Hematopoietic multipotent progenitor cell treated with erythropoietin and hydrocortisone succinate and interleukin-3 and kit ligand, for 8 days (in vitro differentiated cells): ENCODE data around the gene BAK1.
"Not testable (repeated sequence)": the region's sequence is repeated elsewhere in the genome, so short reads cannot be mapped to it uniquely, and the experiment has no call there.

ENCODE experiments used
- DNase-seq: peaks from one replicate; pipeline ENCODE4 v3.0.0-alpha.2; 2015

The BAK1 gene

DNA sequence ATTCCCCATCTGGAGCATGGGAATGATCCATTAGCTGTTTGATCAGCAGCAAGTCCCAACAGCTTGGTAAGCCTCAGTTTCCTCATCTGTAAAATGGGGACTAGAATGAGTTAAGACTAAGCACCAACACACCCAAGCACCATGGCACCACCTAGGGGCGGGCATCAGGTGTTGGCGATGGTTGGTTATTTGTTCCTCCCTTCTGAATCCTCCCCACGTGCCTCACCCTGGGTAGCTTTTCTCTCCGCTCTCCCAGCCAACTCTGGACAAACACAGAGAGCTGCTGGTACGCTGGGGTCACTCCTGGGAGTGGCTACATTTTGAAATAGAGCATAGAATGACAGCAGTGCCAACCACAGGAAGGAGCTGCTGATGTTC, 27.7 kb upstream of the BAK1 start:
- DNase-seq = peak; percentile 48

DNA sequence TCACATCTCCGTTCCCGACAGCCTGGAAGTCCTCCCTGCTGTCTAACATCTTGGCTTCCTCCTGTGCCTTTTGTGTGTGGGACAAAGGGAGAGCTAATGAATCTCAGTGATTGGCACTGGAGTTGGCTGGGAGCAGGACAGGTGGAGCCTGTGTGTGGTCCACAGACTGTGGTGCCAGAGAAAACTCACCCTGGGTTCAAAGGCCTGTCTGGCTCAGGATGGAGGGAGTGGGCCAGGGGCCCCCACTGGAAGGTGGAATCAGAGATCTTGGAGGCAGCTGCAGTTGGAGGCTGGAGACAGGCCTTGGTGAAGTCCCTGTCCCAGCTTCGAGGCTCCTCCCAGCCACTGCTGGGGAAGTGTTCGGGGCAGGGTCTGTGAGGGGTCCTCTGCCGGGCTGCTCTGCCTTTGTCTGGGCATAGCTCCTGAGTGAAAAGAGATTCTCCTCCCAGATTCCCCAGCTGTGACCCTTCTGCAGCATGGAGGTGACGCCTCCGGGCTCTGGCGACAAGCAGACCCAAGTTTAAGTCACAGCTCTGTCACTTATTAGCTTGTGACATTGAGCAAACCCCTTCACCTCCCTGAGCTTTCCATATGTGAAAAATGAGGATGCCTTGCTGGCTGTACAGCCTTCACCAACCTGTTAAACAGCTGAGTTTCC, 27.2 kb upstream of the BAK1 start:
- no peak for DNase-seq

DNA sequence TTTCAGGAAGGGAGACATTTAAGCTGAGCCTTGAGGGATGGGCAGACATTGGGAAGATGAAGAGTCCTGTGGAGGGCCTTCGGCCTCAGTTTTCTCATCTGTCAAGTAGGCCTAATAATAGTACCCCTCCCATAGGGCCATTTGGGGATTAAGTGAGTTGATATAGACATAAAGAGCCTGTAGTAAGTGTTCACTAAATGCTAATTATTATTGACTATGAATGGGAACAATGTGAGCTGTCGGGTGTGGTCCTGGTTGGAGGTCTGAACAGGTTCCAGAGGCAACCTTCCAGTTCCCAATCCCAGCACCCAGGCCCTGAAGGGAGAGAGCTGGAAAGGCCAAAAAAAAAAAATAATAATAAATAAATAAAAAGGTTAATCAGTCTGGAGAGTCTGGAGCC, 26.6 kb upstream of the BAK1 start:
- no peak for DNase-seq

DNA sequence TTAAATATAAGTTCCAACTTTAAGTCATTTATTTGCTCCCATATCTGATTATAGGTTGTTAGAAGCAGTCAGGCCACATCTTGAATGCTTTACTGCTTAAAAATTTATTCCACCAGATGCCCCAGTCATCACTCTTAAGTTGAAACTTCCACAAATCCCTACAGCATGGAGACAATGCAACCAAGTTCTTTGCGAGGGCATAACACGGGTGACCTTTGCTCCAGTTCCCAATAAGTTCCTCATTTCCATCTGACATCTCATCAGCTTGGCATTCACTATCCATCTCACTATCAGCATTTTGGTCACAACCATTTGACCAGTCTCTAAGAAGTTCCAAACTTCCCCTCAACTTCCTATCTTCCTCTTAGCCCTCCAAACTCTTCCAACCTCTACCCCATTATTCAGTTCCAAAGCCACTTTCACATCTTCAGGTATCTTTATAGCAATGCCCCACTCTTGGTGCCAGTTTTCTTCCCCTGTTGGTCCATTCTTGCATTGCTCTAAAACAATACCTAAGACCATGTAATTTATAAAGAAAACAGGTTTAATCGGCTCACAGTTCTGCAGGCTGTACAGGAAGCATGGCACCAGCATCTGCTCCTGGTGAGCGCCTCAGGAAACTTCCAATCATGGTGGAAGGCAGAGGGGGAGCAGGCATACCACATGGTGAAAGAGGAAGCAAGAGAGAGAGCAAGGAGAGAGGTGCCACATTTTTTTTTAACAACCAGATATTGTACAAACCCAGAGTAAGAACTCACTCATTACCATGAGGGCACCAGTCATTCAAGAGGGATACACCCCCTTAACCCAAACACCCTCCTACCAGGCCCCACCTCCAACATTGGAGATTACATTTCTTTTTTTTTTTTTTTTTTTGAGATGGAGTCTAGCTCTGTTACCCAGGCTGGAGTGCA, 25.1 kb upstream of the BAK1 start:
- no peak for DNase-seq

DNA sequence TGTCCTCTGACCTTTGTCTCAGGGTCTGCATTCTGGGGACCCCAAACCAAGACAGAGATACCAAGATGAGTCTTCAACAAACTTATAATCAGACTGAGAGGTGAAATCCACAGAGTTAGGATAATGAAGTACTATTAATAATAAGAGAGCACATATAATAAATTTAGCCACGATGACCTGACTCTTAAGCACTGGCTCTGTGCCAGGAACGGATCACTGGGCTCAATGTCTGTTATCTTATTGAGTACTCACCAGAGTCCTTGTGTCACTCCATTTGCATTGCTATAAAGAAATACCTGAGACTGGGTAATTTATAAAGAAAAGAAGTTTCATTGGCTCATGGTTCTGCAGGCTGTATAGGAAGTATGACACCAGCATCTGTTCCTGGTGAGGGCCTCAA, 22.1 kb upstream of the BAK1 start:
- peak; percentile 65 for DNase-seq

DNA sequence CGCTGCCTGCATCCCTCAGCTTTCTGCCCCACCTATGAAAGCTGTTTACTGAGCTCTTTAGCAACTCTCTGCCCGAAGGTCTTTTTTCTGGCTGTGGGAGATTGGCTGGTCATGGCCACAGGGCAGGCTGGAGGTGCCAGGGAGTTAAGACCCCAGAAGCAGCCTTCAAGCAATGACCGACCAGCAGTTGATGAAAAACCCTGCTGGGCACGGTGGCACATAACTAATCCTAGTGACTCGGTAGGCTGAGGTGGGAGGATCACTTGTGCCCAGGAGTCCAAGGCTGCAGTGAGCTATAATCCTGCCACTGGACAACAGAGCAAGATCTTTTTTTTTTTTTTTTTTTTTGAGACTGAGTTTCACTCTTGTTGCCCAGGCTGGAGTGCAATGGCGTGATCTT, 20.7 kb upstream of the BAK1 start:
- no peak for DNase-seq

DNA sequence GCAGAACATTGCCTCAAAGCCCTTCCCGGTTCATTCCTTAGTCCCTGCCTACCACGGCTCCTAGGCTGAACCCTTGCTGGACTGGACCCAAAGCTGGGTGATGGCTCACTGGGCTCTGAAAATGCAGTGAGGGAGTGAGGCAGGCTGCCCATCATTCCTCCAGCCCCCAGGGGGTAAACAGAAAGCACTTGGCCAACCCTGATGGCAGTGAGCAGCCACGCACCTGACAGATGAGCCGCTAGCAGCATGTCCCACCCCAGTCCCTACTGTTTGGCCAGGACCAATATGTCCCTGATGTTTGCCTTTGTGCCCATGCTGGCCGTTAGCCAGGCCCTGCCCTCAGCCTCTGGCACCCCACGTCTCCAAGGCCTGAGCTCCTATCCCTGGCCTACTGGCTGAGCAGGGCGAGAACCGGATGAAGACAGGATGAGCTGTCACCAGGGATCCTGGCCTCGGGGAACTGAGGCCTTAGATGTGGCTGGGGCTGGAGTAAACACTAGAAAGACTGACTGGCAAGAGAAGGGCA, 19.4 kb upstream of the BAK1 start:
- no peak for DNase-seq

DNA sequence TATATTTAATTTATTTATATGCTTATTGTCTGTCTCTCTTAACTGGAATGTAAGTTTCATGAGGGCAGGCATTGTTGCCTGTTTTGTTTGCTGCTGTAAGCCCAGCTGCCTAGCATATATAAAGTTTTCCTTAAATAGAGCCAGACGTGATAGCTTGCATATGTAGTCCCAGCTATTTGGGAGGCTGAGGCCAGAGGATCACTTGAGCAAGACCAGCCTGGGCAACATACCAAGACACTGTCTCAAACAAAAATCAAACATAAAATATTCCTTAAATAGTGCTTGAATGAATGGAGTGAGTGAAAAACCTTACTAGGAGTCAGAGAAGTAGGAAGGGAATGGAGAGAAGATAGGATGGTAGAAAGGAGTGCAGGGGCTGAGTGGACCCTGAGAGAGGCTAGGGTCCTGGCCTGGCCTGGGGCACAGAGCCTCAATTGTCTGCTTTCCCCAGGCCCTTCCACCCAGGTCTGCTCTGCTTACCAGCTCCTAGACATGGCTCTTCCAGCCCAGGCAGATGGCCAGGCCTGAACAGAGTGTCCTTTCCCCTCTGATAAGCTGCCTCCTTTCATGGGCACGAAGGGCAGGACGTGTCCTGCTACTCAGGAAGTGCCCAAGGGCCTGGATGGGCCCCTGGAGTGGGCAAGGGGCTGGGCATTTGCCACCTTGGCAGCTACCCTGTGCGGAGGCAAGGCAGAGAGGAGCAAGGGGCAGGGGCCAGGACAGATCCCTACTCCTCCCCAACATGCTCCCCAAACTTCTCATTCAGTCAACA, 17.7 kb upstream of the BAK1 start:
- no peak for DNase-seq

DNA sequence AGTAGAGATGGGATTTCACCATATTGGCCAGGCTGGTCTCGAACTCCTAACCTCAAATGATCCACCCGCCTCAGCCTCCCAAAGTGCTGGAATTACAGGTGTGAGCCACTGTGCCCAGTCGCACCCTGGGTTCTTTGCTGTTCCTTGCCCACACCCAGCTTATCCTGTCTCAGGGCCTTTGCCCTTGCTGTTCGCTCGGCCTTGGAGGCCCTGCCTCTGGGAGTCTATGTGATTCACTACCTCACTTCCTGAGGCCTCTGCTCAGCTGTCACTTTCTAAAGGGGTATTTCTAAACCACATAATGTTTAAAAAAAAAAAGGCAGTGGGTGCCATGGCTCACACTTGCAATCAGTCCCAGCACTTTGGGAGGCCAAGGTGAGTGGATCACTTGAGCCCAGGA, 16.8 kb upstream of the BAK1 start:
- DNase-seq = not testable (repeated sequence)

DNA sequence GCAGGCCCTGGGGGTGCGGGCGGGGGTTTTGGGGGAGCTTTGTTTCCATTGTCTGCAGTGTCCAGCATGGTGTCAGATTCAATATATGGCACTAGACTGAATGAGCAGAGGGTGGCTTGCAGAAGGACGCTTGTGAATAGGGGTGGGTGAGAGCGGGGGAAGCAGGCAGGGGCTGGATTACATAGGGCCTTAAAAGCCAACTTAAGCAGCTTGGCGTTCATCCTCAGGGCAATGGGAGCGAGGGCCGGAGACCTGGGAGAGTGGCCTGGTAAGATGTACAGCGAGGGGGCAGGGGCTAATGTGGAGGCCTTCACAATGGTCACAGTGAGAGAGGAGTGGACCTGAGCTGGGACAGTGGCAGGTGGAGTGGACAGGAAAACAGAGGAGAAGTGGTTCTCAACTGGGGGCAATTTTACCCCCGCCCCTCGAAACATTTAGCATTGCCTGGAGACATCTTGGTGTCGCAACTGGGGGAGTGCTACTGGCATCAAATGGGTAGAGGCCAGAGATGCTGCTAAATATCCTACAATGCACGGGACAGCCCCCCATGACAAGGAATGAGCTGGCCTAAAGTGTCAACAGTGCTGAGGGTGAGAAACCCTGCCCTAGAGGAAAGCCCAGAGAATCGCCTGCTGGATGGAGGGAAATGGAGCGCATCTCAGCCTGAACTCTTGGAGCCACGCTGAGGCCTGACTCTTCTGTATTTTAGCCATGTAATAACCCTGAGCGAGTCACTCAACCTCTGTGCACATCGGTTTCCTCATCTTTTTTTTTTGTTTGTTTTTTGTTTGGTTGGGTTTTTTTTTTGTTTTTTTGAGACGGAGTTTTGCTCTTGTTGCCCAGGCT, 15.1 kb upstream of the BAK1 start:
- no peak for DNase-seq

DNA sequence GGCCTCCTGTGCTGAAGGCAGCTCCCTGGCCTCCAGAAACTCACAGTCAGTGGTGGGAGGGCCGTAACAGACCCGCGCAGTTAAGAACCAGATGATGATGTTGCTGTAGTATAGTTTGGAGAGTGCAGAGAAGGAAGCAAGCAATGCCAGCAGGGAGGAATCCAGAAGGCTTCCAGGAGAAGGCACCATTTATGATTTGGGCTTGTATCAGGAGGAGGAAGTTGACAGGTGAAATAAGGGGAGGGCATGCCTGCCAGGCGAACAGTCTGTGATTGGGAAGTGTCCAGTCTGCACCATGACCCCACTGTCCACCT, 13.3 kb upstream of the BAK1 start:
- no peak for DNase-seq

DNA sequence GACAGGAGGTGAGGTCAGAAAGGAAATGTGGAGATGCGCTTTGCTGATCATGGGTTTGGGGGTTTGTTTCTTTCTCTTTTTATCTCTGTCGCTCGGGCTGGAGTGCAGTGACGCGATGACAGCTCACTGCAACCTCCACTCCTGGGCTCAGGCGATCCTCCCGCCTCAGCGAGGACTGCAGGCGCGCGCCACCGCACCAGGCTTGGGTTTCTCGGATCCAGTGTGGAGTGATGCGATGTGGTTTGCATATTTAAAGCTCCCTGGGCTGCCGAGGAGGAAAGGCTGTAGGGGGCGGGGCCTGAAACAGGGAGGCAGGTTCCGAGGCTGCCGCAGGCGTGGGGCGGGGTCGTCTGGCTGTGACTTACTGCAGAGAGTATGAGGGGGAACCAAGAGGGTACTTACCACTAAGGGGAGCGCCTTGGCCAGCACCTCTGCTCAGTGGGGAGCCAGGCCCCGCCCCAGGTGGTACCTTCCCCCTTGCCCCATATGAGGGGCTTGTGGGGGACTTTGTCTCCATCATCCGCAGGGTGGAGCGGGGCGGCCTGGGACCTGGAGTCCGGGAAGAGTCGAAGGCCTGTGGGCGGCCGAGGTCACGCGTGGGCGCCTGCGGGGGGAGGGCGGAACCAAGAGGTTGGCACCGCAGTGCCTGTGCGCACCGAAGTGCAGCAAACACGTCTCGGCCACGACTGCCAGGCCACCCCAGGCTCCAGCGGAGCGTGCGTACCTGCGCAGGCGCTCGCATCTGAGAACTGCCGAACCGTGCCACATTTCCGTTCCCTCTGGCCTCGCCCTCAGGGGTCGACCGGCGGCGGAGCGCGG, 12.7 kb upstream of the BAK1 start:
- DNase-seq = no peak

DNA sequence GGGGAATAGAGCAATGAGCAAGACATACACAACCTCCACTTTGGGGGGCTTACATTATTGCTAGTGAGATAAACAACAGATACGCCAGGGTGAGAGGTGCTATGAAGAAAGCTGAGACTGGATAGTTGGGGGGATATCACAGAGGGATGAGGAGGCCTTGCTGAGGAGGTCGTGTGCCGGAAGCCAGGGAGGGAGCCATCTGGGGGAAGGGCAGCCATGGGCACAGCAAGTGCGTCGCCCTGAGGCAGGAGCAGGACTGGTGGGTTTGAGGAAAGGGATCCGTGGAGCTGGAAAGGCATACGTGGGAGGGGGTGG, 12.2 kb upstream of the BAK1 start:
- DNase-seq = no peak

DNA sequence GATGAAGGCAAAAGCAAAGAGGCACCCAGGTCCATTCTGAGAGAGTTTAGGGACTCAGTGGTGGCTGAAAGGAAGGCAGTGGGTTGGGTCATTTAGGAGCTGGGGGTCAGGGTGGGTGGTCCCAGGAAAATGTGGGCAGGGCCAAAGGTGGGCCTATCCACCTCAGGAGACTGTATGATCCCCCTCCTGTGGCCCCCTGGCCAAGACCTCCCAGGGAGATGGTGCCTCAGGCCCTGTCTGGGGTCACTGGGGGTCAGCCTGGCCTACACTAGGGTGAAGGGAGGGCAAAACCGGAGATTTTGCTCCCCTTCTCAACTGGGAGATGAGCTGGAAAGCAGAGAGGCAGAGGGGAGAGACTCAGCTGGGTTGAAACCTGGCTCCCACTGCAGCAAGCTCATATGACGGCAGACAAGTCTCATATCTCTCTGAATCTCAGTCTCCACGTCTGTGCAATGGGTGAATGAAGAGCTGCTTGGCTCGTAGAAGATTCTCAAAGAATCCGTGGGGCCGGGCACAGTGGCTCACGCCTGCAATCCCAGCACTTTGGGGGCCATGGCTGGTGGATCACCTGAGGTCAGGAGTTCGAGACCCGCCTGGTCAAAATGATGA, 11.5 kb upstream of the BAK1 start:
- DNase-seq = no peak

DNA sequence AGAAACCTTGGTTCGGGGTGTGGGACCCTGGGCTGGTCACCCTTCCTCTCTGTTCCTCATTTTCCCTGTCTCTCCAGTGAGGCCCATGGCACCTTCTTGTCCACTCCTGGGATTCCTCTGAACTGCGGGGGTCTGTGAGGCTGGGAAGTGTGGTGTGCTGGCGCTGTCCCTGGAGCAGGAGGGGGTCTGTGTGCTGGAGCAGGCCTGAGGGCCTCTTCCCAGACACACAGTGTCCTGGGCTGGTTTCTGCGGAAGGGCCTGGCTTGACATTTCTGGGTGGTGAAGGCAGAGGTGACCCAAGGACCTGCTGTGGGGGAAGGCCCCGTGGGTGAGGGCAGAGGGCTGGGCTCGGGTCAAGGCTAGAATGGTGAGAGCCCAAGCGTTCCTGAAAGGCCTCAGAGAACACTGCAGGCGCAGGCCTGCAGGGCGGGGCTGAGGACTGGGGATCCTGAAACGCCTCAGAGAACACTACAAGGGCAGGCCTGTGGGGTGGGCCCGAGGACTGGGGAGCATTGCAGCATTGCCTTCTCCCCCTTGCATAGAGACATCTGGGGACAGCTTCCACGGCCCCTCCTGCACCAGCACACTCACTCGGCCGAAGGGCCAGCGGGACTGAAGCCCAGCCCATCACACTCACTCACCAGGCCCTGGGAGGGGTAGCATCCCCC, 10.6 kb upstream of the BAK1 start:
- no peak for DNase-seq

DNA sequence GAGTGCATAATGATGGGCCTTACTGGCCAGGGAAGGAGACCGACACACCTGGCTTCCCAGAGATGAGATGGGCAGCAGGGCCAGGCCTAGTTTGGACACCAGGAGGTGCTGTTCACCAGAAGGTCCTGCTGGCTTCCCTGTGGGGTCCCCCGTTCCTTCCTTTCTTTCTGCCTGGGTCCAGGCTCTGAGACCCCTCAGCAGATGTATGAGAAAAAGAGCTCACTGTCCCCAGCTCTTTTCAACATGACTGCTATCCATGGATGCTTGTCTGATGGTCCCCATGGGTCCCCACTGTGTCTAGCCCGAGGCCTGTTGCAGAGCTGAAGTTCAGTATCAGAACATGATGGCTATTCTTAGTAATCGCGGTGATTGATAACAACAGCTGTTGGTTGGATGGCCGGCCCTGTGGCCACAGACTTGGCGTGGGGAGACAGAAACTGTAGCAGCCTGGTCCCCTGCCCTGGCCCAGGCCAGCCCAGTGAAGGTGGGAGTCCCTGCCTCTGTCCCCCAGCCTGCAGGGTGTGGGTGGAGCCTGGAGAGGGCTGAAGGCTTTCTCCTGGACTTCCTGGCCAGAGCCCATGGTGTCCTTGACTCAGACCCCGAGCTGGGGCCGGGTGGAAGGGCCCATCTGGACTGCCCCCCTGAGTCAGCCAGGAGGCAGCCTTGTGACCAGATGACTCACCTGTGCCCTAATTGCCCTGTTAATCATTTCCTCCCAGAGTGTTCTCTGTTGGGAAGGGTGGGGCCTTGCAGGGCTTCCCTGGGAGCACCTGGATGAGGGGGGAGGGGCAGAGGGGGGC, 9.9 kb upstream of the BAK1 start:
- peak; percentile 49 for DNase-seq

DNA sequence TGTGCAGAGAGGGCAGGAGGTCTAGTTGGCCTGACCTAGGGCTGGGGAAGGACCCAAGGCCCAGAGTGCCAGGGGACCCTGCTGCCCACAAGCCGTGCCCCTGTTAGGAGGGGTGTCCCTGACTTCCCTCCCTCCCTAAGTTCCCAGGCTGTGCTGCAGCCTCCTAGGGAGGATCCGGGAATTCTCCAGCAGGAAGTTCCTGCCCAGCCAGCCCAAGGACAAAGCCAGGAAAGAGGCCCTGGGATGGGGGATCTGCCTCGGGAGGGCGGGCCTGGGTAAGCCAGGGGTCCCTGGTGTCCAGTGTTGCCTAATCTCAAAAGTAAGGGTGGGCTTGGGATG, 9.3 kb upstream of the BAK1 start:
- DNase-seq = no peak

DNA sequence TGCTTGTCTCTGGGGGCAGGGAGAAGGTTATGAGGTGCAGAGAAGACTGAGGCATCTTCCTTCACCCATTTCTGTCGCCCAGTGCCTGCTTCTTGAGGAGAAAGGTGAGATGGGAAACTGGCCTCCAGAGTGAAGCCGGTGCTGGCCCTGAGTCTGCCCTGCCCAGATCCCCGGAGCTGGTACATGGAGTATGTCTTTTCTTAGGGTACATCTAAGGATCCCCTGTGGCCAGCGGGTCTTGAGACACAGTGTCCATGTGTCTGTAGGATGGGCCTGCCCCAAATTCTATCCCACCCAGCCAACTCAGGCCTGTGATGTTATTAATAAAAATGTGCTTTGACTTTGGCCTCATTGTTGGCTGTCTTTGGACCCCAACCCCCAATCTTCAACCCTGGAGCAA, 8.8 kb upstream of the BAK1 start:
- DNase-seq = no peak

DNA sequence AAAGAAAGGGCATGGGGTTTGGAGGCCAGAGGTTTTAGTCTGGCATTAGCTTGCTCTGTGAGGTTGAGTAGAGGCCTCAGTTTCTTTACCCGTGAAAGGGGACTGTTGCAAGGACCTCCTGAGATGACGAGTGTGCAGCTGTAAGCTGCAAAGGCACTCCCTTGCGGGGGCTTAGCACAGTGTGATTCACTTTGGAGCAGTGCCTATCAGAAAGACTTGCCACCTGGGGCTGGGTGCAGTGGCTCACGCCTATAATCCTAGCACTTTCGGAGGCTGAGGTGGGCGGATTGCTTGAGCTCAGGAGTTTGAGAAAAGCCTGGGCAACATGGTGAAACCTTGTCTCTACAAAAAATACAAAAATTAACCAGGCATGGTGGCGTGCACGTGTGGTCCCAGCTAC, 7.5 kb upstream of the BAK1 start:
- no peak for DNase-seq

DNA sequence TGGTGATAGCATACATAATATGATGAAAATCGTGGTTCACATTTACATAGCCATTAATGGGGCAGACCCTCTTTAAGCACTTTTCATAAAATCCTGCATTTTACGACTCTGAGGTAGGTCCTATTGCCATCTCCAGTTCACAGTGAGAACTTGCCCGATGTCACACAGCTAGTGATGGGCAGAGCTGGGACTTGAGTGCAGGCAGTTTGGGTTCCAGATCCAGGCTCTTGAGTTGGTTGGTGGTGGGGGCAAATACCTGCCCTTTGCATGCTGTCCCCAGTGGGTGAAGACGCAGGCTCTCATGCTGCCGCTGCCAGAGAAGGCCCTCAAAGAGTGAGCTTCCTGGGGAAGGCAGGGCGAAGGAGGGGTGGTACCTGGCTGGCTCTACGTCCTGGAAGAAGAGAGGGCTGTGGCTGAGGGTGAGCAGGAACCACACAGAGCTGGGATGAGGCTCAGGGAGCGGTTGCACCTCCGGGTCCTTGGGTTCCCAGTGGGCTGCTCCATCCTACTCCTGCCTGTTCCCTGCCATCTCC, 6.1 kb upstream of the BAK1 start:
- no peak for DNase-seq
